Muscle of arm (tissue), 12 donors: Measurements from ENCODE around the gene RAMP1. TPM values are rescaled to one million over a fixed set of nuclear protein-coding genes. Genes with fewer than 3 reads are reported as not detected.
"Not testable (repeated sequence)": the region's sequence is repeated elsewhere in the genome, so short reads cannot be mapped to it uniquely, and the experiment has no call there.

Source experiments
- DNase-seq: peaks from one replicate; pipeline ENCODE4 v3.0.0-alpha.2; 2013
- polyA plus RNA-seq, 12 donors: library from polyadenylated mRNA; unstranded; fragments of 120-200 nt; gene quantifications; one replicate each; pipeline ENCODE4 v1.2.1, GENCODE V29; 2013; ENCODE audit not compliant: insufficient read length in 12 of 12

The RAMP1 gene
- polyA plus RNA-seq, 12 donors, result 24.1 to 53.3 (median 33.2) TPM; not detected in 1

- no peak for DNase-seq
Measured at GRCh38 chr2:237861875-237862527, 2.6 kb downstream of the RAMP1 start.

GRCh38 chr2:237862528-237862895 lies 3.1 kb downstream of the RAMP1 start:
- DNase-seq, result no peak

DNA sequence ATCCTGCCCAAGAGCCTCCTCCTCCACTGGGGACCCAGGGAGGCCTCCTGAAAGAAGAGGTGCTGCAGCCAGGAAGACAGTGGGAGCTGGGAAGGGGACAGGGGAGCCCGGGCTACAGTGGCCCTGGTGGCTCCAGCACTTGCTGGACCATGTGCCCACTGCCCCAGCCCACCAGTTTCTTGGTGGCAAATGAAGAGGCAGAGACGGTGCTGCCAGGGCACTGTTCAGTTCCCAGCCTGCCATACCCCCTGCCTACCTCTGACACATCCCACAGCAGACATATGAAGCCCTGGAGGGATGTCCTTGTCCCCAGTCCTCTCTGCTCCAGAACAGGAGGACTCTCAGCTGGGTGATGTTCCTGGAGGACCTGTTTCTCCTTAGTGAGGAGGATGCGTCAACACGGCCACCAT lies 3.7 kb downstream of the RAMP1 start:
- DNase-seq, result no peak

DNA sequence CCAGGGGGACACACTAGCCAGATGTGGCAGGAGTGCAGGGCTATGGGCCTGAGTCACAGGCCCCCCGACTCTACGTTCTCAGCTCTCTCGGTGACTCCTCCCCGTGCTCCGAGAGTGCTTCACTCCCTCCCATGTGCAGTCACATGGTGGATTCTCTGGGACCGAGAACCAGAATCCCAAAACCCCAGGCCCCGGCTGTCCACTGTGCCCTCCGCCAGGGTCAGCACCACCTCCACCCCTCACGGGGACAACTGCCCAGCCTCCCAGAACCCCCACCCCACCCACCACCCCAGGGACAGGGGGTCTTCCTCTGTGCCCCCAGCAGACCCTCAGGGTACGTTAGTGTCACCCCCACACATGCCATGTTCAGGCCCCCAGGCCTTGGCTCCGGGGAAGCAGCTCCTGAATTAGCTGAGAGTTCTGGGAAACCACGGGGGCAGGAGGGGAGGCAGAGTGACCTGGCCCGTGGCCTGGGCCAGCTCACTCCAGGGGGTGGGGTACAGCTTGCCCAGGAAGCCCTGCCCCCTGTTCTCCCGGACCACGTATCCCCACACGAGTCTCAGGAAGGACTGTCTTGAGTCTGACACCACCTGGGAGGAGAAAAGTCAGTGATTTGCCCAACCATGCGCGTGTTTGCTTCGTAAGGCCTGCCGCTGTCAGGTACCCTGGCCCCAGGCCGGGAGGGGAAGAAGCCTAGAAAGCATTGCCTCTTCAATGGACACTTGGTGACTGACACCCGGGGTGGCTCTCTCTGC lies 4.4 kb downstream of the RAMP1 start:
- DNase-seq, result no peak

GRCh38 chr2:237864444-237864931 lies 5.1 kb downstream of the RAMP1 start:
- no peak for DNase-seq

DNA sequence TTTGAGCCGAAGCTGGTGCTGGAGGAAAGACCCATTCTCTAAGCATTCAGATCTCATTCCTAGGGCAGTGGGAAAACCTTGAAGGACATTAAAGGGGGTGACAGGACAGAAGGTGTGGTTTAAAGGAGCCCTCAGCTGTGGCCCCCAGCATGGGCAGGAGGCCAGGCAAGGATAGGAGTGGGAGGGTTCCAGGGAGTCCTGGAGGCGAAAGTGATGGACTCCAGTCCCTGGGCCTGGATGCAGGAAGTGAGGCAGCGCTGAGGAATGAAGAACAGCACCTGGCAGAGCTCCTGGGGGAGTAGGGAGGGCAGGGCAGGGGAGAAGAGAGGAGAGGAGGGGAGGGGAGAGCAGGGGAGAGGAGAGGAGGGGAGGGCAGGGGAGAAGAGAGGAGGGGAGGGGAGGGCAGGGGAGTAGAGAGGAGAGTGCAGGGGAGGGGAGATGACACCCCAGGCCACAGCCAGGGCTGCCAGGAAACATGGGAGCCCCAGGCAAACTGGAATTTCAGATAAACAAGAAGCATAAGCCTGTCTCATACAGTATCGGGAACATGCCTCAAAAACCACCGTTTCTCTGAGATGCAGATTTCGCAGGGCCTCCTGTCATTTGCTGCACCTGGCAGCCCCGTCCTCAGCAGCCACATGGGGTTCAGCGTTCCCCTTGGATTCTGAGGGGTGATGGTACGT lies 5.7 kb downstream of the RAMP1 start:
- no peak for DNase-seq

DNA sequence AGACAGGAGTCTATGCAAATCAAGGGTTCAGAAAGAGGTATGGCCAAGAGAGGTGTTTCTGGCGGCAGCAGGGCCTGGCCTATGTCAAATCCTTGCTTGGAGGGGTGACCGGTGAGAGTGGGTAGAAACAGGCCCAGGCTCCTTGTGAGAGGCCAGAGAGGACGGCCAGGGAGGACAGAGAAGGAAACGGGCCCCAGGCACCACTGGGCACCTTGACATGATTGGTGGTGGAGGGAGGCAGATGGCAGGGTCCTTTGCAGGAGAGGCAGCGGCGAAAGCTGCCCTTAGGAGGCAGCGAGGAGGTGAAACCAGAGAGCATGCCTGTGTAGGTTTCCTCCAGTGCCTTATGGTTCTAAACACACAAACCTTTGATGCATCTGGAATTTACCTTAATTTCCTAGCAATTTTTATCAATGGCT lies 6.2 kb downstream of the RAMP1 start:
- DNase-seq, result no peak

GRCh38 chr2:237866101-237866621 lies 6.7 kb downstream of the RAMP1 start:
- DNase-seq, result no peak

GRCh38 chr2:237867465-237867864 lies 8.0 kb downstream of the RAMP1 start:
- no peak for DNase-seq

- DNase-seq, result not testable (repeated sequence)
Measured at GRCh38 chr2:237868074-237868473, 8.7 kb downstream of the RAMP1 start.

DNA sequence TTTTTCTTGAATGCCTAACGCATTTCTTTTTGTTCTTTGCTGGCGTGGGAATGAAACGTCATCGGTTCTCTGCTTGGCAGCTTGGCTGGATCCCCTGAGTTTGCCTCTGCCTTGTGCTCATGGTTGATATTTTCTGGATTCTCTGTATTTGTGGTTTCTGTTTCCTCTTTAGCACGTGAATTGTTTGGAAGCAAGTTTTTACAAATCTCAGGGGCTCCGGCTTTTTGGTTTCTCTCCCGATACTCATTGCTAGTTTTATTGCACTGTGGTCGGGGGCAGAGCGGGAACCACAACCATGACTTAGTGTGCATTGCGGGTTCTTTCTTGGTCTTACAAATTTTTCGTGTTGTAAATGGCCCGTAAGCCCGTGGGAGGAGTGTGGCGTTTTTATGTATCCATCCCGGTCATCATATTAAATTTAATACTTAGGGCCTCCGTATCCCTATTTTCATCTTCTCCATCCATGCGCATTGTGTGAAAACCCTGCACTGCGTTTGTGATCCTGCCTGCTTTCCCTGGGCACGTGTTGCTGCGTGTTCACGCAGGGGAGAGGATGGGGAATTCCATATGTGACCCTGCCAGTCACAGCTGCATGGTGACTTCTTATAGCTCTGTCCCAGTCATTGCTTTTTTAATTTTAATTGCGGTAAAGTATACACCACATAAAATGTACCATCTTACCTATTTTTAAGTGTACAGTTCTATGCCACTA lies 9.4 kb downstream of the RAMP1 start:
- DNase-seq, result peak; percentile 25

GRCh38 chr2:237869343-237870102 lies 10.1 kb downstream of the RAMP1 start:
- no peak for DNase-seq

DNA sequence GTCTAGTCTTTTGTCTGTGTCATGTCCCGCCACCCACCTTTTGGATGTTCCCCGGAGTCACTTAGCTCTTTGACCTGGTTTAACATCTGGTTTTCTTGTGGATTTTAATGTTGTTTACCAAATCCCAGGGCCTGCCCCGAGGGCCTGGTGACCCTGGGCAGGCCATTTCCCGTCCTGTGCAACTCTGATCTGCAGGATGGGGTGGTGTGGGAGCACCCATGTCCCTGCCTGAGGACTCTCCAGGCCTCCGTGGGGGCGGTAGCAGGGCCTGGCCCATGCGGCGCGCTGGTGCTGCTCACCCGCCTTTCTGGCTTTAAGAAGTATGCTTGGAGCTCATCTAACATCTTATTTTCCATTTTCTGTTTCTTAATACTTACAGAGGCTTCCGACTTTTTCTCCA lies 10.7 kb downstream of the RAMP1 start:
- no peak for DNase-seq

GRCh38 chr2:237870754-237871651 lies 11.6 kb downstream of the RAMP1 start:
- no peak for DNase-seq

DNA sequence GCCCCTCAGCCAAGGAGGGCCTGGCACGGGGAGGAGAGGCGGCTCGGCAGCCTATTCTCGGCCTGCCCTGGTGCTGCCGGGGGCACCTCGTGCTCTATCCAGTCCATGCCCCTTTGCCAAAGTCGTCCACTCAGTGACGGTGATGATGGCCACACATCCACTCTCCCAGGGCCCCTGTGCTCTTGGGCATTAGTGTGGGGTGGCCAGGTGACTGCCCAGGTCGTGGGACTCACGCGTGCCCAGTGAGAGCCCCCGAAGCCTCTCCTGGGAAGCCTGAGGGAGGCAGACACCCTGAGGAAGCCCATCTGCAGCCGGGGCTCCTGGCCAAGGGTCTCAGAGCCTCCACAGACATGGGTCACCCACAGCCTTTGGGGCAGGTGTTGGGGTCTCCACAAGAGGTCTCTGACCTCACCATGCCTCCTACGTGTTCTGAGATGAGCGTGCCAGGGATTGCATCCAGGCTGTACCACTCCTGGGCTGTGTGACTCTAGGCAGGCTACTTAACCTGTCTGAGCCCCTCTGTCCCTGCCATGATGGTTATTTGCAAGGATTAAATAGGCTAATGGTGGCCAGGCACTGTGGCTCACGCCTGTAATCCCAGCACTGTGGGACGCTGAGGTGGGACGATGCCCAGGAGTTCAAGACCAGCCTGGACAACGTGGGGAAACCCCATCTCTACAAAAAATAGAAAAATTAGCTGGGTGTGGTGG lies 12.9 kb downstream of the RAMP1 start:
- no peak for DNase-seq

- peak; percentile 39 for DNase-seq
Measured at GRCh38 chr2:237873421-237873831, 14.0 kb downstream of the RAMP1 start.

GRCh38 chr2:237873897-237874551 lies 14.6 kb downstream of the RAMP1 start:
- no peak for DNase-seq

- no peak for DNase-seq
Measured at GRCh38 chr2:237874585-237875161, 15.2 kb downstream of the RAMP1 start.
